ENCODE measurements around the gene KIF17.

The KIF17 gene

DNA sequence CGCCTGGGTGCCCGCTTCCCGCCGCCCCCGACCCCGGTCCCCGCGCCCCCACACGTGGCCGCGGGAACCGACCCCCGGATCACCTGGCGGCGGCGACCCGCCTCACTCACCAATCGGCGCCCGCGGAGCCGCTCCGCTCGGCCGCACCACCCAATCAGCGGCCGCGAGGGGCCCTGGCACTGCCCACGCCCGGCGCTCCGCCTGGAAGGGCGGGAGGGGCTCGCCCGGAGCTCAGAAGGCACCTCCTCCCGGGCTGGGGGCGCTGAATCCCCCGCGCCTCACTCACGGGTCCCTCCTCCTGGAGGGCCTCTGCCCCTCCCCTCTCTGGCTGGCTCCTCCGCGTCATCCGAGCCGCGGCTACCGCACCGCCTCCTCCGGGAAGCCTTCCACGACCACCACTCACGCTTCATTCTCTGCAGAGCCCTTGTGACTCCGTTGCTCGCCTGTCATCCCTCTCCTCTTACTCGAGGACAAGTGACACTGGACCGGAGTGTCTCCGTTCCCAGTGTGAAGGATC lies 14.3 kb upstream of the KIF17 start:
- TF ChIP-seq CTCF (conservative IDR thresholded peaks at IDR 0.05; ENCODE audit: control insufficient read depth, insufficient read depth, low read depth, low read length), result no peak
- DNase-seq (ENCODE audit: low read depth), result peak; percentile 55
- peak overlapping the region; percentile 61 for H3K4me3 ChIP-seq (ENCODE audit: control insufficient read depth, low read depth, low read length)

- TF ChIP-seq CTCF (conservative IDR thresholded peaks at IDR 0.05; ENCODE audit: control insufficient read depth, insufficient read depth, low read depth, low read length), result no peak
- no peak for DNase-seq (ENCODE audit: low read depth)
- H3K4me3 ChIP-seq (ENCODE audit: control insufficient read depth, low read depth, low read length), result peak overlapping the region; percentile 37
Measured at GRCh38 chr1:20731057-20731991, 13.5 kb upstream of the KIF17 start.

- H3K4me3 ChIP-seq (ENCODE audit: control insufficient read depth, low read depth, low read length), result no peak overlapping the region
- no peak for TF ChIP-seq CTCF (conservative IDR thresholded peaks at IDR 0.05; ENCODE audit: control insufficient read depth, insufficient read depth, low read depth, low read length)
- no peak for DNase-seq (ENCODE audit: low read depth)
Measured at GRCh38 chr1:20730690-20731056, 12.9 kb upstream of the KIF17 start.

DNA sequence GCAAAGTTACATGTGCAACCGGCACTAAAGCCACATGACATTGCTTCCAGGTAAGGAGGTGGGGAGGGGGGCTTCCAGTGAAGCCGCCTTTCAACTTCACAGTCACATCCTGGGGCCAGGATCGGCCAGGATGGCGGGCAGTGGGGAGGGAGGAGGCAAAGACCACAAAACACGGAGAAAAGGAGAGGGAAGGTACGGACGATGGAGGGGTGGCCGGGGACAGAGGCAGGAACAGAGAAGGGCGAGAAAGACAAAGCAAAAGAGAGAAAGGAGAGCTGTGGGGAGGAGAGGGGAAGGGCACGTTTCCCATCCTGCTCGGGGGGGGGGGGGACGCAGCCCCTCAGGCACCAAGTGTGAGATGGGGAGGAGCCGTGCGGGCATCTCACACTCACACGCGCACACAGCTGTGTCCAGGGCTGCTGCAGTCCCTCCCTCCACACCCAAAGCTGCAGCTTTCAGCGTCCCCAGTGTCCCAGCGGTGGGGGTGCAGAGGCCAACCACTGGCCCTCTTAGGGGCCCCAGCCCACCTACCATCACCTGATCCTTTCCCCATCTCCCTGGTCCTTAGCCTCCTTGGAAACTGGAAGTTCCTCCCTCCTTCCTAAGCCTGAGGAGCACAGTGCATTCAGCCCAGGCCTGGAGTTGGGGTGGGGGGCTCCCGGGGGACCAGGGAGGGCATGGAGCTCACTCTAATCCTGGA lies 12.3 kb upstream of the KIF17 start:
- H3K4me3 ChIP-seq (ENCODE audit: control insufficient read depth, low read depth, low read length), result no peak overlapping the region
- no peak for DNase-seq (ENCODE audit: low read depth)
- TF ChIP-seq CTCF (conservative IDR thresholded peaks at IDR 0.05; ENCODE audit: control insufficient read depth, insufficient read depth, low read depth, low read length), result no peak

- no peak for DNase-seq (ENCODE audit: low read depth)
- TF ChIP-seq CTCF (conservative IDR thresholded peaks at IDR 0.05; ENCODE audit: control insufficient read depth, insufficient read depth, low read depth, low read length), result no peak
- no peak overlapping the region for H3K4me3 ChIP-seq (ENCODE audit: control insufficient read depth, low read depth, low read length)
Measured at GRCh38 chr1:20729155-20729931, 11.5 kb upstream of the KIF17 start.

Data from fibroblast of mammary gland (primary cell).